ENCODE results near the gene OVOL1. TPM values are rescaled to one million over a fixed set of nuclear protein-coding genes. Genes with fewer than 3 reads are reported as not detected.
"Not testable (repeated sequence)": the region's sequence is repeated elsewhere in the genome, so short reads cannot be mapped to it uniquely, and the experiment has no call there.

Gene OVOL1
- total RNA-seq, 1 experiment from 2014 or later = not detected

- no peak for DNase-seq (ENCODE audit: low read depth, low spot score)
- in situ Hi-C loops (cut with HindIII; ENCODE audit: low pct_unique_long_range_greater_than_20kb, low sequenced_read_pairs) = no loop called here
These were observed 42.6 kb downstream of the OVOL1 start for GRCh38 chr11:65829459-65829858.

- in situ Hi-C loops (cut with HindIII; ENCODE audit: low pct_unique_long_range_greater_than_20kb, low sequenced_read_pairs); DNase-seq (ENCODE audit: low read depth, low spot score): not testable (repeated sequence)
These were observed 45.4 kb downstream of the OVOL1 start for GRCh38 chr11:65832231-65832630.

- DNase-seq (ENCODE audit: low read depth, low spot score) = peak; percentile 86
- in situ Hi-C loops (cut with HindIII; ENCODE audit: low pct_unique_long_range_greater_than_20kb, low sequenced_read_pairs) = no loop called here
These were observed 46.6 kb downstream of the OVOL1 start, which contains the start of gene SNX32 for GRCh38 chr11:65833297-65834030. SNX32 (plus strand) TSS chr11:65833963; CDS start chr11:65834066, 103 bp downstream.

- in situ Hi-C loops (cut with HindIII; ENCODE audit: low pct_unique_long_range_greater_than_20kb, low sequenced_read_pairs) = no loop called here
- no peak for DNase-seq (ENCODE audit: low read depth, low spot score)
These were observed 47.3 kb downstream of the OVOL1 start for GRCh38 chr11:65834202-65834601.

GRCh38 chr11:65842144-65842543 lies 55.3 kb downstream of the OVOL1 start:
- no peak for DNase-seq (ENCODE audit: low read depth, low spot score)
- in situ Hi-C loops (cut with HindIII; ENCODE audit: low pct_unique_long_range_greater_than_20kb, low sequenced_read_pairs) = no loop called here

GRCh38 chr11:65843811-65844210 lies 56.9 kb downstream of the OVOL1 start:
- in situ Hi-C loops (cut with HindIII; ENCODE audit: low pct_unique_long_range_greater_than_20kb, low sequenced_read_pairs) = no loop called here
- DNase-seq (ENCODE audit: low read depth, low spot score) = no peak

GRCh38 chr11:65844231-65844872 lies 57.5 kb downstream of the OVOL1 start:
- in situ Hi-C loops (cut with HindIII; ENCODE audit: low pct_unique_long_range_greater_than_20kb, low sequenced_read_pairs) = no loop called here
- no peak for DNase-seq (ENCODE audit: low read depth, low spot score)

Other genes with a start within 250 kb of the OVOL1 start
- 1.8 and 2.0 TPM in 2 replicates for gene LTBP3, start 228.7 kb upstream of the OVOL1 start, total RNA-seq (2014; rRNA removed; shearing (Covaris generic))
- gene ZNRD2, start 216.6 kb upstream of the OVOL1 start, total RNA-seq (2014; rRNA removed; shearing (Covaris generic)) = 26.5 and 32.4 TPM in 2 replicates
- 12.2 and 13.2 TPM in 2 replicates for gene FAM89B, start 214.5 kb upstream of the OVOL1 start, total RNA-seq (2014; rRNA removed; shearing (Covaris generic))
- 14.3 and 15.6 TPM in 2 replicates for gene EHBP1L1, start 211.0 kb upstream of the OVOL1 start, total RNA-seq (2014; rRNA removed; shearing (Covaris generic))
- gene KCNK7, start 191.3 kb upstream of the OVOL1 start, total RNA-seq (2014; rRNA removed; shearing (Covaris generic)) = not detected in 2 replicates
- gene MAP3K11, start 172.8 kb upstream of the OVOL1 start, total RNA-seq (2014; rRNA removed; shearing (Covaris generic)) = 19.3 and 23.4 TPM in 2 replicates
- 10.4 and 11.3 TPM in 2 replicates for gene PCNX3, start 171.3 kb upstream of the OVOL1 start, total RNA-seq (2014; rRNA removed; shearing (Covaris generic))
- 13.7 and 15.8 TPM in 2 replicates for gene SIPA1, start 149.0 kb upstream of the OVOL1 start, total RNA-seq (2014; rRNA removed; shearing (Covaris generic))
- gene RELA, start 124.1 kb upstream of the OVOL1 start, total RNA-seq (2014; rRNA removed; shearing (Covaris generic)) = 16.6 and 26.1 TPM in 2 replicates
- gene KAT5, start 74.8 kb upstream of the OVOL1 start, total RNA-seq (2014; rRNA removed; shearing (Covaris generic)) = 37.8 and 42.0 TPM in 2 replicates
- gene RNASEH2C, start 66.3 kb upstream of the OVOL1 start, total RNA-seq (2014; rRNA removed; shearing (Covaris generic)) = 35.1 and 37.4 TPM in 2 replicates
- gene AP5B1, start 6.1 kb upstream of the OVOL1 start, total RNA-seq (2014; rRNA removed; shearing (Covaris generic)) = 19.7 and 20.0 TPM in 2 replicates
- gene SNX32, start 46.9 kb downstream of the OVOL1 start, total RNA-seq (2014; rRNA removed; shearing (Covaris generic)) = 0.08 and 0.18 TPM in 2 replicates
- 941 and 972 TPM in 2 replicates for gene CFL1, start 71.1 kb downstream of the OVOL1 start, total RNA-seq (2014; rRNA removed; shearing (Covaris generic))
- 18.6 and 19.3 TPM in 2 replicates for gene MUS81, start 73.4 kb downstream of the OVOL1 start, total RNA-seq (2014; rRNA removed; shearing (Covaris generic))
- 0.45 and 0.55 TPM in 2 replicates for gene EFEMP2, start 85.7 kb downstream of the OVOL1 start, total RNA-seq (2014; rRNA removed; shearing (Covaris generic))
- gene CTSW, start 92.8 kb downstream of the OVOL1 start, total RNA-seq (2014; rRNA removed; shearing (Covaris generic)) = 0.29 and 0.48 TPM in 2 replicates
- 60.8 and 62.9 TPM in 2 replicates for gene FIBP, start 101.4 kb downstream of the OVOL1 start, total RNA-seq (2014; rRNA removed; shearing (Covaris generic))
- gene CCDC85B, start 103.6 kb downstream of the OVOL1 start, total RNA-seq (2014; rRNA removed; shearing (Covaris generic)) = 22.2 and 23.7 TPM in 2 replicates
- gene FOSL1, start 113.3 kb downstream of the OVOL1 start, total RNA-seq (2014; rRNA removed; shearing (Covaris generic)) = 8.9 and 10.2 TPM in 2 replicates
- 7.8 and 9.8 TPM in 2 replicates for gene C11orf68, start 132.0 kb downstream of the OVOL1 start, total RNA-seq (2014; rRNA removed; shearing (Covaris generic))
- gene DRAP1, start 132.4 kb downstream of the OVOL1 start, total RNA-seq (2014; rRNA removed; shearing (Covaris generic)) = 66.5 and 72.9 TPM in 2 replicates
- not detected in 2 replicates for gene TSGA10IP, start 158.4 kb downstream of the OVOL1 start, total RNA-seq (2014; rRNA removed; shearing (Covaris generic))
- gene SART1, start 174.7 kb downstream of the OVOL1 start, total RNA-seq (2014; rRNA removed; shearing (Covaris generic)) = 40.1 and 46.5 TPM in 2 replicates
- 27.8 TPM in 2 replicates for gene EIF1AD, start 215.1 kb downstream of the OVOL1 start, total RNA-seq (2014; rRNA removed; shearing (Covaris generic))
- gene BANF1, start 215.4 kb downstream of the OVOL1 start, total RNA-seq (2014; rRNA removed; shearing (Covaris generic)) = 30.0 and 34.6 TPM in 2 replicates
- not detected in 2 replicates for gene CST6, start 224.9 kb downstream of the OVOL1 start, total RNA-seq (2014; rRNA removed; shearing (Covaris generic))
- 0.05 TPM in 1 of 2 replicates, not detected in the other for gene CATSPER1, start 239.4 kb downstream of the OVOL1 start, total RNA-seq (2014; rRNA removed; shearing (Covaris generic))